ENCODE measurements around the gene SLIT1.

SLIT1 gene

DNA sequence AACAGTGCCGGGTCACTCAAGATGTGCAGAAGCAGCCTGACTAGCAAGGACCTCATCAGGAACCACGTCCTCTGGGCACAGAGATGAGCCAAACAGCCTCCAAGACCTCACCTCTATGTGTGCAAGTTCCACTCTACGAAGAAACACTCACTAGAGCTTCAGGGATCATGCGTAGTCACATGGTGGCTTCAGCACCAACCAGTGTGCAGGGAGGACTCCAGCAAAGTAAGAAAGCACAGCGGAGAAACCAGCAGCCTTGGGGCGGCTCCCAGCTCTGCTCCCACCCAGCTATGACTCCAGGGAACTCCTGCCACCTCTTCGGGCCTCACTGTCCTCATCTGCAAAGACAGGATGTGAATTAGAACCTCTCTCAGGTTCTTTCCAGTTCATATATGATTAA, 58.2 kb downstream of the SLIT1 start:
- H3K4me1 ChIP-seq (ENCODE audit: control insufficient read depth in 5 of 5, insufficient read depth in 5 of 5, low read length in 5 of 5), result no peaks in the 10 kb centered on the region

DNA sequence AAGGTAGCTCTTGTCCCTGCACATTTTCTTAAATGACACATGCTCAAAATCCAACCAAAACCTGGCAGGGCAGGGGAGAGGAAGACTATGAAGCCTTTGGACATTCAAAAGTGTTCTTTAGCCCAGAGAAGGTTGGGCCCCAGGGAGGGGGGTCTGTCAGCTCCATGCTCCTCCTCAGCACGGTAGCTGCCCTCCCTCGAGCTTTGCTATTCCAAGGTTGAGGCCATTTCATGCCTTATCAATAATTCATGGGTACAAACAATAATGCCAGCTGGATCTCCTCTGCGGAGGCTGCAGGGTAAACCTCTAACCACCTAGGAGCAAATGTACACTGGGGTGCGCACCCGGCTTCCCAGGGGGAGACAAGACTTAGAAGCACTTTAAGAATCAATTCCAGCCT, 61.5 kb downstream of the SLIT1 start:
- H3K36me3 ChIP-seq (ENCODE audit: control insufficient read depth in 5 of 5, insufficient read depth in 5 of 5, low read length in 5 of 5), result no peaks in the 10 kb centered on the region
- no peak overlapping the region for H3K4me3 ChIP-seq (ENCODE audit: low read depth in 1 of 5, low read length in 5 of 5)
- H3K4me1 ChIP-seq (ENCODE audit: control insufficient read depth in 5 of 5, insufficient read depth in 5 of 5, low read length in 5 of 5), result no peaks in the 10 kb centered on the region
- H3K9me3 ChIP-seq (ENCODE audit: control insufficient read depth in 5 of 5, low read length in 5 of 5), result no peaks in the 10 kb centered on the region
- H3K27me3 ChIP-seq (ENCODE audit: control insufficient read depth in 5 of 5, insufficient read depth in 4 of 5, low read length in 5 of 5), result peaks cover 4 to 22% (median 10%) of the 10 kb centered on the region in 5 donors
- no peak overlapping the region for H3K27ac ChIP-seq (ENCODE audit: low read depth, low read length)
- H3K9ac ChIP-seq (ENCODE audit: low read length in 5 of 5), result no peak overlapping the region

More for the DNA sequence above, 58.2 kb downstream of the SLIT1 start:
- H3K27me3 ChIP-seq (ENCODE audit: control insufficient read depth in 5 of 5, insufficient read depth in 4 of 5, low read length in 5 of 5), result peaks cover 3 to 9% (median 5%) of the 10 kb centered on the region in 5 donors
- H3K9ac ChIP-seq (ENCODE audit: low read length in 5 of 5), result no peak overlapping the region
- no peaks in the 10 kb centered on the region for H3K36me3 ChIP-seq (ENCODE audit: control insufficient read depth in 5 of 5, insufficient read depth in 5 of 5, low read length in 5 of 5)
- H3K27ac ChIP-seq (ENCODE audit: low read depth, low read length), result no peak overlapping the region
- no peaks in the 10 kb centered on the region for H3K9me3 ChIP-seq (ENCODE audit: control insufficient read depth in 5 of 5, low read length in 5 of 5)
- H3K4me3 ChIP-seq (ENCODE audit: low read depth in 1 of 5, low read length in 5 of 5), result no peak overlapping the region

DNA sequence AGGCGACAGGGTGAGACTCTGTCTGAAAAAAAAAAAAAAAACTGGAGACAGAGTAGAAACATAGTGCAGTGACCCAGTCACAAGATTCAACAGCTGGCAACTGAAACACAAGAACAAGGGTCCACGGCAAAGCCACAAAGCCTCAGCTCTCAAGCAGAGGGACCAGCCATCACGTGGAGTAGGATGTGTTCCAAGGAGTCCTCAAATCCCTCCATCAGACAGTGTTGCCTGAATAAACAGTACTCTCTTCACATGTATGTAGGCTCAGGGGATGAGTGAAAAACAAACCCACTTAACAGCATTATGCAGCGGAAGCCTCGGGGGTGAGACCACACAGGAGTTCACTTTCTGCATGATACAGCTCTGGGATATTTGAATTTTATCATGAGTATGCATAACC, 62.0 kb downstream of the SLIT1 start:
- no peaks in the 10 kb centered on the region for H3K9me3 ChIP-seq (ENCODE audit: control insufficient read depth in 5 of 5, low read length in 5 of 5)
- H3K27me3 ChIP-seq (ENCODE audit: control insufficient read depth in 5 of 5, insufficient read depth in 4 of 5, low read length in 5 of 5), result peaks cover 4 to 27% (median 12%) of the 10 kb centered on the region in 5 donors
- H3K27ac ChIP-seq (ENCODE audit: low read depth, low read length), result no peak overlapping the region

DNA sequence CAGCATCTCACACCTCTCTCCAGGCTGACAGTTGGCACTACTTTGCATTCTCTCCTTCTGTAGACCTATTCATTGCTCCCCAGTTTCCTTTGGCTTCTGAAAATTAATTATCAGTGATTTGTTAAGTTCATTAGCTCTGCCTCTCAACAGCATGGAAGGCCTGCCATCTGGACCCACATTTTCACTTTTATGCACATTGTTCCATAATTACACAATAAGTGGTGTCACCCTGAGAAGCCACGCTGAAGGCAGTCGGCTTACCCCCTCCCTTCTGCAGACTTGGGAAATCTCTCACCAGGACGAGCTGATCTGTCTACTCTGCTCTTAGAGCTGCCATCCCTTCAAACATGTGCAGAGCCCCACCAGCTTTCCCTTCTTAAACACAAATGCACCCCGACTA, 64.7 kb downstream of the SLIT1 start:
- Histone ChIP-seq H3K27me3 (ENCODE audit: control insufficient read depth in 5 of 5, insufficient read depth in 4 of 5, low read length in 5 of 5) (peaks cover 4 to 27% (median 12%) of the 10 kb centered on the region in 5 donors), H3K36me3 (ENCODE audit: control insufficient read depth in 5 of 5, insufficient read depth in 5 of 5, low read length in 5 of 5) (no peaks in the 10 kb centered on the region), H3K4me1 (ENCODE audit: control insufficient read depth in 5 of 5, insufficient read depth in 5 of 5, low read length in 5 of 5) (no peaks in the 10 kb centered on the region), H3K9me3 (ENCODE audit: control insufficient read depth in 5 of 5, low read length in 5 of 5) (no peaks in the 10 kb centered on the region), H3K27ac (ENCODE audit: low read depth, low read length) (no peak overlapping the region), H3K4me3 (ENCODE audit: low read depth in 1 of 5, low read length in 5 of 5) (no peak overlapping the region), H3K9ac (ENCODE audit: low read length in 5 of 5) (no peak overlapping the region)

More for the DNA sequence above, 62.0 kb downstream of the SLIT1 start:
- Histone ChIP-seq H3K4me1 (ENCODE audit: control insufficient read depth in 5 of 5, insufficient read depth in 5 of 5, low read length in 5 of 5) (no peaks in the 10 kb centered on the region), H3K9ac (ENCODE audit: low read length in 5 of 5) (no peak overlapping the region), H3K4me3 (ENCODE audit: low read depth in 1 of 5, low read length in 5 of 5) (no peak overlapping the region), H3K36me3 (ENCODE audit: control insufficient read depth in 5 of 5, insufficient read depth in 5 of 5, low read length in 5 of 5) (no peaks in the 10 kb centered on the region)

DNA sequence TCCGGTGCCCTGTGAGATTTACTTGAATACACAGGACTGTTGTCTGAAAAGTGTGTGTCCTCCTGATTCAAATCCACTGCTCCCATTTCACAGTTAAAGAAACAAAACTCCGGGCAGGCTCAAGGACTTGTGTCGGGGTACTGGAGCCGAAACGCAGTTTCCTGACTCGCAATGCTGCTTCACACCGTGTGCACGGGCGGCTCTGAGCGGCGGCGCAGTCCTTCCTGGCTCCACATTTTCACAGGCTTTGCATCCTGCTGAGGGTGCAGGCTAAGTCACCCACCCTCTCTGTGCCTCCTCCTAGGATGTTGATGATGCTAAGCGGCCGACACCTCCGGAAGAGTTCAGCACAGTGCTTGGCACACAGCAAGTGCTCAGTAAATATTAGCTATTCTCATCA, 65.4 kb downstream of the SLIT1 start:
- H3K4me3 ChIP-seq (ENCODE audit: low read depth in 1 of 5, low read length in 5 of 5), result no peak overlapping the region
- no peaks in the 10 kb centered on the region for H3K9me3 ChIP-seq (ENCODE audit: control insufficient read depth in 5 of 5, low read length in 5 of 5)

DNA sequence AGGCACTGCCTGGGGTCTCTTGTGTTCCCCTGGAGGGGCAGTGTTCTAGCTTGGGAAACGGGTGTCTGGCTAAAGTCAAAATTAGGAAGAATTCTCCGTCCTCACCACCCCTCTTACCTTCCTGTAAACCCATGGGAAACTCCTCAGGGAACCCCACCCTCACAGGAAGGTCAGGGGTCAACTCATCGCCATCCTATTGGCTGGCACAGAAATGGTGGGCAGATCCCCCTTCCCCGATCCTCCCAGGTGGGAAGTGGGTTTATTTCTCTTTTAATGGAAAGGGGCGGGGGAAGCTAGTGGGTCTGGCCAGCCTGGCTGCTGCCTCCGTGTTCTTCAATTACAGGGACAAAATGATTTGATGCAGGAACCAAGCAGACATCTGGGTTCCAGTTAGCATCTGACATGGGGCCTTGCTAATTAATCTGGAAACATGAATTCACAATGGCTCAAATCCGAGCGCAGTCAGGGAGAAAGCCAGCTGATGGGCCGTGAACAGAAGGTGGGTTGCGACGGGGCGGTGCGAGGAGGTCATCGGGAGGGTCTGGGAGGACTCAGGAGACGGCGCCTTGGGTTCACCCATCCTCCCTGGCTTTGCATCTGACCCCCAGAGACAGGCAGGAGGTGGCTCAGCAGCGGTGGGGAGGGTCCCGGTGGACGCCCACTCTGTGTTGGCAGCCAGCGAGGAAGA, 66.6 kb downstream of the SLIT1 start:
- Histone ChIP-seq H3K27ac (ENCODE audit: low read depth, low read length) (no peak overlapping the region), H3K27me3 (ENCODE audit: control insufficient read depth in 5 of 5, insufficient read depth in 4 of 5, low read length in 5 of 5) (peaks cover 4 to 23% (median 14%) of the 10 kb centered on the region in 5 donors), H3K9me3 (ENCODE audit: control insufficient read depth in 5 of 5, low read length in 5 of 5) (no peaks in the 10 kb centered on the region), H3K36me3 (ENCODE audit: control insufficient read depth in 5 of 5, insufficient read depth in 5 of 5, low read length in 5 of 5) (no peaks in the 10 kb centered on the region), H3K9ac (ENCODE audit: low read length in 5 of 5) (no peak overlapping the region), H3K4me3 (ENCODE audit: low read depth in 1 of 5, low read length in 5 of 5) (no peak overlapping the region), H3K4me1 (ENCODE audit: control insufficient read depth in 5 of 5, insufficient read depth in 5 of 5, low read length in 5 of 5) (no peaks in the 10 kb centered on the region)

More for the DNA sequence above, 65.4 kb downstream of the SLIT1 start:
- Histone ChIP-seq H3K9ac (ENCODE audit: low read length in 5 of 5) (no peak overlapping the region), H3K27ac (ENCODE audit: low read depth, low read length) (no peak overlapping the region), H3K27me3 (ENCODE audit: control insufficient read depth in 5 of 5, insufficient read depth in 4 of 5, low read length in 5 of 5) (peaks cover 4 to 27% (median 14%) of the 10 kb centered on the region in 5 donors), H3K36me3 (ENCODE audit: control insufficient read depth in 5 of 5, insufficient read depth in 5 of 5, low read length in 5 of 5) (no peaks in the 10 kb centered on the region), H3K4me1 (ENCODE audit: control insufficient read depth in 5 of 5, insufficient read depth in 5 of 5, low read length in 5 of 5) (no peaks in the 10 kb centered on the region)

DNA sequence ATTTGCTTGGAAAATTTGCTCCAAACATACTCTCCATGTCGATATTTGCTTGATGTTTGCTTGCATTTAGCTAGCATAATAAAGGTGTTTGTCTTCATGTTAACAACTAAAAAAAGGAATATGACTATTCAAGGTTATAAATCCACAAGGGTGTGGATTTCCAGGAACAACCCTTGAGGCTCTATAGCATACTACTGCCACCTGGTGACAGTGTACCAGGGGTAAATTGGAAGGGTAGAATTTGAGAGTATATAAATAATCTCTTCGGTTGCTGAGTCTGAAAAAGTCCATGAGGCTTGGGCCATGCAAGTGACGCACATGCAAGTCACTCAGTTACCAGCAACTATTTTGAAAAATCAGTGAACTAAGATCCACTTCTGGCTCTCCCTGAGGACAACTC, 68.4 kb downstream of the SLIT1 start:
- H3K4me1 ChIP-seq (ENCODE audit: control insufficient read depth in 5 of 5, insufficient read depth in 5 of 5, low read length in 5 of 5), result no peaks in the 10 kb centered on the region
- peaks cover 6 to 23% (median 13%) of the 10 kb centered on the region in 5 donors for H3K27me3 ChIP-seq (ENCODE audit: control insufficient read depth in 5 of 5, insufficient read depth in 4 of 5, low read length in 5 of 5)
- no peaks in the 10 kb centered on the region for H3K9me3 ChIP-seq (ENCODE audit: control insufficient read depth in 5 of 5, low read length in 5 of 5)
- H3K36me3 ChIP-seq (ENCODE audit: control insufficient read depth in 5 of 5, insufficient read depth in 5 of 5, low read length in 5 of 5), result no peaks in the 10 kb centered on the region
- H3K4me3 ChIP-seq (ENCODE audit: low read depth in 1 of 5, low read length in 5 of 5), result no peak overlapping the region
- no peak overlapping the region for H3K9ac ChIP-seq (ENCODE audit: low read length in 5 of 5)
- no peak overlapping the region for H3K27ac ChIP-seq (ENCODE audit: low read depth, low read length)

DNA sequence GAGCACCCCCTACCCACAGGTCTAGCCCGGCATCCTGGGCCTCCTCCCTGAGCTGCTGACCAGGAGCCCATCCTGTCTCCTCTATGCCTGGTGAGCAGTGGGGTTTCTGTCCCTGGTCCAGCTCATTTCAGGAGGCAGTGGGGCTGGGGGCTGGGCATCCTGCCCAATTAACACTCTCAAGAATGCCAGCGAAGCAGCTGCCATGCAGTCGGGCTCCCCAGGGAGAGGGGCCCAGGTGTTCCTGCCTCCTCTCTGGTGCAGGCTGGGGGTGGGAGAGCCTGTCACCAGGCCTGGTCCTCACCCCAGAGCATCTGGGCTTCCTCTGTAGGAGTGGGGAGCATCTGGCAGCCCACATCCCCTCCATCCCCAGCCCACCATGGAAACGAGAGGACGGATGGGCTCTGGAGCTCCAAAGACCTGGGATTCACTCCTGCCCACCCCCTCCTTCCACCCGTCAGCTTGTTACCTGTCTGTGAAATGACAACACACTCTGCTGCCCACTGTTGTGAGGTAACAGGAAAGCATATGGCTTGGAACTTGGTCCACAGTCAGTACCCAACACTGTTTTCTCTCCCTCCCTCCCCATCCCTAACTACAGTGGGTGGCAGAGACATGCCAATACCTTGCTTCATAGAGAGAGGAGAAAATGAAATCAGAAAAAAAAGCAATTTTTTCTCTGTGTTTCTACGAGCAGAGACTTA, 69.1 kb downstream of the SLIT1 start:
- H3K27ac ChIP-seq (ENCODE audit: low read depth, low read length), result no peak overlapping the region
- no peaks in the 10 kb centered on the region for H3K36me3 ChIP-seq (ENCODE audit: control insufficient read depth in 5 of 5, insufficient read depth in 5 of 5, low read length in 5 of 5)
- H3K9ac ChIP-seq (ENCODE audit: low read length in 5 of 5), result no peak overlapping the region
- no peak overlapping the region for H3K4me3 ChIP-seq (ENCODE audit: low read depth in 1 of 5, low read length in 5 of 5)
- H3K4me1 ChIP-seq (ENCODE audit: control insufficient read depth in 5 of 5, insufficient read depth in 5 of 5, low read length in 5 of 5), result no peaks in the 10 kb centered on the region
- no peaks in the 10 kb centered on the region for H3K9me3 ChIP-seq (ENCODE audit: control insufficient read depth in 5 of 5, low read length in 5 of 5)
- H3K27me3 ChIP-seq (ENCODE audit: control insufficient read depth in 5 of 5, insufficient read depth in 4 of 5, low read length in 5 of 5), result peaks cover 6 to 23% (median 11%) of the 10 kb centered on the region in 5 donors

DNA sequence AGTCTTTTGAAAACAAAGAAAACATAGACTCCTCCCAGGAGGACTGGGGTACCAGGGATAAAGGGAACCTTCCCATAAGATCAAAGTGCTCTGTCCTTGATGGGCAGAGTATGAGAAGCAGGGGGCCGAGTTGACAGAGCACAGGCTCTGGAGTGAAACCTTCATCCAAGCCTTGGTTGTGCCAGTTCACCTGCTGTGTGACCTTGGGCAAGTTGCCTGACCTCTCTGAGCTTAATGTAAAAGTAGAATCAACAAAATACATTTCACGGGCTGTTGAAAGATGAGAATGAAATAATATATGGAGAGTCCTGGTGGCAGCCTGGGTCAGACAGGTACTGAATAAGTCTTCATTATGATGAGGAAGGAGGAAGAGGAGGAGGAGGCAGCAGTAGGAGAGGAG, 69.9 kb downstream of the SLIT1 start:
- H3K27me3 ChIP-seq (ENCODE audit: control insufficient read depth in 5 of 5, insufficient read depth in 4 of 5, low read length in 5 of 5), result peaks cover 5 to 16% (median 11%) of the 10 kb centered on the region in 5 donors

DNA sequence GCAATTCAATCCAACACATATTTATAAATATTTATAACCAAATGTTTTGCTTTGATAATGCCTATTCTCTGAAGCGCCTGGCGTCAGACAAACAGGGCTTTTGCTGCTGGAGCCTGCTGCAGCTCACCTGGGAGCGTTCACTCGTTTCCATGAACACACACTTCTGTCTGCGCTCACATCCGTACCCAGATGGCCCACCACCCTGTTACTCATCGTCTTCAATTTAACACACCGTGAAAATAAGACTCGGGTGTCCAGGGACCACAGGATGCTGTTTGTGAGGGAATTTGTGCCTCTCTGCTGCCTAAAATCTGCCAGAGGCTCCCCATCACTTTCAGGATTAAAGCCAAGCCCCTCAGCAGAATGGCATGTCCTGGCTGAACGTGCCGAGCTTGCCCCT, 74.1 kb downstream of the SLIT1 start:
- Histone ChIP-seq H3K36me3 (ENCODE audit: control insufficient read depth in 5 of 5, insufficient read depth in 5 of 5, low read length in 5 of 5) (no peaks in the 10 kb centered on the region), H3K9me3 (ENCODE audit: control insufficient read depth in 5 of 5, low read length in 5 of 5) (no peaks in the 10 kb centered on the region), H3K9ac (ENCODE audit: low read length in 5 of 5) (no peak overlapping the region), H3K4me3 (ENCODE audit: low read depth in 1 of 5, low read length in 5 of 5) (no peak overlapping the region), H3K4me1 (ENCODE audit: control insufficient read depth in 5 of 5, insufficient read depth in 5 of 5, low read length in 5 of 5) (no peaks in the 10 kb centered on the region), H3K27me3 (ENCODE audit: control insufficient read depth in 5 of 5, insufficient read depth in 4 of 5, low read length in 5 of 5) (peaks cover 0 to 6% (median 4%) of the 10 kb centered on the region in 5 donors), H3K27ac (ENCODE audit: low read depth, low read length) (no peak overlapping the region)

More for the DNA sequence above, 69.9 kb downstream of the SLIT1 start:
- no peaks in the 10 kb centered on the region for H3K9me3 ChIP-seq (ENCODE audit: control insufficient read depth in 5 of 5, low read length in 5 of 5)
- H3K27ac ChIP-seq (ENCODE audit: low read depth, low read length), result no peak overlapping the region
- H3K4me1 ChIP-seq (ENCODE audit: control insufficient read depth in 5 of 5, insufficient read depth in 5 of 5, low read length in 5 of 5), result no peaks in the 10 kb centered on the region
- no peak overlapping the region for H3K9ac ChIP-seq (ENCODE audit: low read length in 5 of 5)
- no peaks in the 10 kb centered on the region for H3K36me3 ChIP-seq (ENCODE audit: control insufficient read depth in 5 of 5, insufficient read depth in 5 of 5, low read length in 5 of 5)
- H3K4me3 ChIP-seq (ENCODE audit: low read depth in 1 of 5, low read length in 5 of 5), result no peak overlapping the region

Measured in subcutaneous abdominal adipose tissue (tissue), 5 donors.